Common myeloid progenitor, CD34-positive (primary cell): ENCODE data around the gene OPRM1.

Source experiments
- CTCF ChIA-PET: fragments of 350-600 bp; sonication (Branson Sonifier 250); formaldehyde crosslinking; loops from one replicate; lab custom pipeline; 2021; ENCODE audit warnings: antibody characterized with exemption; lab: Charles Lee
- POLR2A ChIA-PET: fragments of 350-600 bp; sonication (Branson Sonifier 250); formaldehyde crosslinking; loops from one replicate; lab custom pipeline; 2021; ENCODE audit warnings: antibody characterized with exemption; lab: Charles Lee
- DNase-seq, 3 donors: peaks; one replicate each; pipeline versions ENCODE4 v3.0.0 to v3.0.0-alpha.2; 2013
- H3K27ac ChIP-seq, 2 experiments: 1 replicate in 1 of 2; 2 replicates in 1 of 2; pipeline ENCODE4 v1.7.0; 2013; ENCODE audit warnings: inconsistent platforms in 2 of 2, low read length in 2 of 2, mild to moderate bottlenecking in 2 of 2, low read depth in 1 of 2, moderate library complexity in 1 of 2; ENCODE audit not compliant: severe bottlenecking in 2 of 2, insufficient read depth in 1 of 2, poor library complexity in 1 of 2
- H3K27me3 ChIP-seq, 5 experiments: replicated peaks in 2 of 5; 1 replicate in 3 of 5; 2 replicates in 2 of 5; pipeline versions ENCODE4 v1.6.1 to v1.7.0; 2013; ENCODE audit warnings: low read length in 4 of 5, mild to moderate bottlenecking in 2 of 5, moderate library complexity in 2 of 5, inconsistent platforms in 1 of 5; ENCODE audit not compliant: insufficient read depth in 5 of 5, control insufficient read depth in 4 of 5
- H3K36me3 ChIP-seq, 4 experiments: 1 replicate in 2 of 4; 2 replicates in 2 of 4; pipeline versions ENCODE4 v1.6.1 to v1.7.0; 2013; ENCODE audit warnings: low read length in 3 of 4, control low read depth in 1 of 4, mild to moderate bottlenecking in 1 of 4; ENCODE audit not compliant: control insufficient read depth in 4 of 4, insufficient read depth in 4 of 4
- H3K4me1 ChIP-seq, 4 experiments: 1 replicate in 3 of 4; 2 replicates in 1 of 4; pipeline versions ENCODE4 v1.6.1 to v1.7.1; 2013; ENCODE audit warnings: low read length in 3 of 4, mild to moderate bottlenecking in 3 of 4, control low read depth in 1 of 4, inconsistent platforms in 1 of 4, moderate library complexity in 1 of 4; ENCODE audit not compliant: control insufficient read depth in 4 of 4, insufficient read depth in 4 of 4; ENCODE audit errors: control extremely low read depth in 1 of 4
- H3K4me3 ChIP-seq, 7 experiments: 1 replicate in 4 of 7; 2 replicates in 3 of 7; pipeline versions ENCODE4 v1.5.1 to v1.7.0; 2013; ENCODE audit warnings: mild to moderate bottlenecking in 7 of 7, low read length in 6 of 7, moderate library complexity in 6 of 7, inconsistent platforms in 2 of 7, low read depth in 2 of 7, control low read depth in 1 of 7; ENCODE audit not compliant: insufficient read depth in 4 of 7, control insufficient read depth in 1 of 7; ENCODE audit errors: extremely low read depth in 1 of 7
- H3K9me3 ChIP-seq, 5 experiments: 1 replicate in 4 of 5; 2 replicates in 1 of 5; pipeline versions ENCODE4 v1.6.1 to v1.7.1; 2013; ENCODE audit warnings: low read length in 4 of 5, mild to moderate bottlenecking in 2 of 5, inconsistent platforms in 1 of 5, low read depth in 1 of 5, moderate library complexity in 1 of 5; ENCODE audit not compliant: control insufficient read depth in 4 of 5, insufficient read depth in 2 of 5; ENCODE audit errors: control extremely low read depth in 1 of 5
- WGBS: methylation state at CpG from one replicate; pipeline ENCODE4 v1.1.5; 2013; ENCODE audit not compliant: insufficient coverage; 5-methylcytosine and 5-hydroxymethylcytosine counted together

OPRM1 gene

DNA sequence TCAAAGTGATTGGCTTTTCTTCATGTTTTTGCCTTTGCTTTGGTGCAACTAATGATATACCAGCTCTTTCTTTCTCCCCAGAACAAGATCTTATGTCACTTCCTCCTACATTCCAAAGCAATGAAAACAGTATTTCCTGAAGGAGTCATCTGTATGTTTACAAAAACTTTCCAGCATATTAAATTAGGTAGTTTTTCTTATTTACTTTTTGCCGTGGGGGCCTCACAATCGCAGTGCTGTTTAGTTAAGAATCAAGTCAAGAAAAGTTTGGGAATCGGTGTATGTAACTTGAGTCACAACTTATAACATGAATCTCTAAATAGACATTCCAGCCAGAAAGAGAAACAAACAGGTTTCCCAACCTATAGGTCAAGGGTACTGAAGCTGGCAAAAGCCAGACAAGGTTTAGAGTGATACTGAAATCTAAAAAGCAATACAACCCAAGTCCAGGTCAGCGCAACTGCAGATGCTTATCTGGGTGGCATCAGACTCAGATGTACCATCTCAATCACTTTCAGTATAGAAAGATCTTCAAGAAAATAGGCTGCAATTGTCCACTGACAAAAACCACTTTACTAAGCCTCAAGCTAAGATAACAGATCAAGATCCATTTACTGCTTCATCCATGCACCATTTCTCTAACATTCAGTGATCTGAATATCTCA, 253.9 kb downstream of the OPRM1 start:
- no peaks in the 10 kb centered on the region for H3K36me3 ChIP-seq
- 100% methylated on average over 1 of the region's 4 CpGs for WGBS
- ChIA-PET POLR2A (no interaction called here), CTCF (interaction anchor here (1.5 kb wide), 1 partner anchor 16 kb away, joined by 4 read pairs; no protein-coding TSS in a partner anchor)
- no peaks in the 10 kb centered on the region for H3K27me3 ChIP-seq
- no peak overlapping the region for H3K4me3 ChIP-seq
- no peak for DNase-seq
- peaks cover 0 to 10% (median 1%) of the 10 kb centered on the region in 4 experiments for H3K4me1 ChIP-seq
- H3K27ac ChIP-seq: no peak overlapping the region
- H3K9me3 ChIP-seq: peaks cover 0 to 6% (median 0%) of the 10 kb centered on the region in 5 experiments

DNA sequence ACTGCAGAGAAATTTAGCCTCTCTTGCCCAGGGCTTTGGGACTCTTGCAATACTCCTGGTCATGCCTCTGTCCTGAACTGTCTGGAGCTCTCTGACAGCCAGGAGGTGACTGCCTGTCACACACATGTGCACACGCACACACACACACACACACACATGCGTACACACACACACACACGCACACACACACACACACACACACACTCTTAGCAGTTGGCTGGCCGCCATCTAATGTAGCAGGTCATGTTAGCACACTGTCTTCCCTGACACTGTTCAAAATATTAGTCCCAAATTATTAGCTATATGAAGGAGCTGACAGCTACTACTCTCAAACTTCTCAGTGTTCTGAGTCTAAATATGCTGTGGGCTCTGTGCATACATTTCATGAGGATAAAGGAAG, 256.7 kb downstream of the OPRM1 start:
- CTCF ChIA-PET: no interaction called here
- no peak overlapping the region for H3K27ac ChIP-seq
- H3K9me3 ChIP-seq: no peaks in the 10 kb centered on the region
- no peak overlapping the region for H3K4me3 ChIP-seq
- POLR2A ChIA-PET: no interaction called here
- DNase-seq: no peak
- 100% methylated on average over 1 of the region's 4 CpGs for WGBS
- H3K4me1 ChIP-seq: peaks cover 0 to 20% (median 4%) of the 10 kb centered on the region in 4 experiments
- H3K27me3 ChIP-seq: no peaks in the 10 kb centered on the region
- no peaks in the 10 kb centered on the region for H3K36me3 ChIP-seq
